Erythroblast (primary cell): ENCODE results near the gene SHANK1.

ENCODE experiments used
- GATA1 ChIP-seq: IDR thresholded peaks from 2 replicates; pipeline ENCODE4 v1.6.1; 2011; ENCODE audit warnings: low read depth, mild to moderate bottlenecking, control low read depth, low read length, moderate library complexity
- POLR2A ChIP-seq: IDR thresholded peaks from 2 replicates; pipeline ENCODE4 v1.6.1; 2011; ENCODE audit warnings: mild to moderate bottlenecking, low read length

DNA sequence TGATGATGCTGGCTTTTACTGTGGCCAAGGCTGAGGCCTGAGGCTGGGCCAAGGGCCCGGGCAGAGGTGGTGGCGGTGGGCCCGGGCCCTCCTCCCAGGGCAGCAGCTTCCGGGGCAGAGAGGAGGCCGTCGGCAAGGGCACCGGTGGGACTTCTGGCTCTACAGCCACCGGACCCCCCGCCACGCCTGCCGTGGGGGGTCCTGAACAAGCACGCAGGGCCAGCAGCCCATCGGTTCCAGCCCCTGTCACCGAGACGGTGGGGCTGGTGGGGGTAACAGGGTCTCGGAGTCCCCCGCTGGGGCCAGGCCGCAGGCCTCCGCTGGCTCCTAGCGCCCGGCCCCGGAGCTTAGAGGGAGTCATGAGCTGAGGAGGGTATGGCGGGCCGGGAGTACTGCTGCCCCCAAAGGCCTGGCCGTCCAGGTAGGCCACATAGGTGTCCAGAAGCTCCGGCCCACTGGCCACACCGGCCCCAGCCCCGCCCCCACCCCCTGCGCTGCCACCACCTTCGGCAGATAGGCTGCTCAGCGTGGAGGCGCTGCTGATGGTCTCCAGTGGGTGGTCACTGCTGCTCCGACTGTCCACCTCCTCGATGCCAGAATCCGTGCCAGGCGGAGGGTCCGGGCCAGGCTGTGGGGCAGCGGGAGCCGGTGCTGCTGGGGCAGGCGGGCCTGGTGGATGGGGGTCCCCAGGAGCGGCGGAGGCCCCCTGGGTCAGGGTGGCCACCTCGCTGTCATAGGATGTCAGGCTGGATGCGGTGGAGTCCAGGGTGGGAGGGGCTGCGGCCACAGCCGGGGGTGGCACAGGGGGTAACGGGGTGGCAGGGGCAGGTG is 53.0 kb downstream of the SHANK1 start:
- TF ChIP-seq POLR2A (no peak), GATA1 (no peak)
